ENCODE results near the gene PRKAR1B. TPM values are rescaled to one million over a fixed set of nuclear protein-coding genes. Genes with fewer than 3 reads are reported as not detected.
A peak's percentile ranks its signal among the peaks of the same experiment; 100 is the strongest.

The PRKAR1B gene
- total RNA-seq, 1 experiment from 2014 or later = 43.3 TPM

- H3K23ac ChIP-seq (ENCODE audit: insufficient read length, low read depth, low read length) = no peak overlapping the region
- peaks cover 2% of the 10 kb centered on the region for H3K79me1 ChIP-seq (ENCODE audit: insufficient read depth, low read depth, low read length, poor library complexity, severe bottlenecking)
- no peak overlapping the region for H3K4ac ChIP-seq (ENCODE audit: low read depth, low read length)
- no peak overlapping the region for H3K18ac ChIP-seq (ENCODE audit: insufficient read length, low read depth, low read length)
- peak overlapping the region in 1 of 3 experiments; percentile 64; a peak in 1 of 7 replicates for H3K27ac Mint-ChIP-seq
- peaks cover 2% of the 10 kb centered on the region for H4K20me1 ChIP-seq (ENCODE audit: control insufficient read depth, insufficient read depth, insufficient read length)
- H3K56ac ChIP-seq (ENCODE audit: insufficient read length, low read depth, low read length) = no peak overlapping the region
- no peaks in the 10 kb centered on the region for H3K27me3 ChIP-seq (ENCODE audit: insufficient read depth, low read length)
- no peaks in the 10 kb centered on the region for H3K4me1 Mint-ChIP-seq
- H2AFZ ChIP-seq (ENCODE audit: low read length) = no peak overlapping the region
- no peaks in the 10 kb centered on the region; a peak in 1 of 5 replicates for H3K9me3 Mint-ChIP-seq
- no peak overlapping the region for H4K8ac ChIP-seq (replicated peaks; ENCODE audit: insufficient read length, low read depth, low read length)
- no peak overlapping the region for H2BK12ac ChIP-seq (ENCODE audit: insufficient read length, low read depth, low read length)
- no peak overlapping the region for H3K14ac ChIP-seq (ENCODE audit: insufficient read depth, low read length)
- no peak for TF ChIP-seq CTCF (conservative IDR thresholded peaks at IDR 0.05)
- no peak overlapping the region for H3T11ph ChIP-seq (ENCODE audit: low read length)
- H3K27ac ChIP-seq (ENCODE audit: insufficient read length, low read depth, low read length) = no peak overlapping the region
- no peak overlapping the region for H3K4me3 Mint-ChIP-seq
- no peak overlapping the region for H3K9ac ChIP-seq (ENCODE audit: extremely low read depth, insufficient read length, low read length)
- no peaks in the 10 kb centered on the region for H3K27me3 Mint-ChIP-seq (ENCODE audit: low read depth)
- H4K91ac ChIP-seq (ENCODE audit: insufficient read length, low read depth, low read length) = no peak overlapping the region
- H3K79me2 ChIP-seq (ENCODE audit: insufficient read depth, low read length) = peaks cover 3% of the 10 kb centered on the region; the same call in 1 of the 2 replicates
- H3K4me1 ChIP-seq (ENCODE audit: insufficient read depth, low read length) = no peaks in the 10 kb centered on the region
- no peaks in the 10 kb centered on the region for H3K23me2 ChIP-seq (ENCODE audit: insufficient read length, low read depth, low read length, poor library complexity, severe bottlenecking)
- peaks cover 27 to 55% (median 41%) of the 10 kb centered on the region in 3 experiments for H3K36me3 Mint-ChIP-seq (ENCODE audit: insufficient read depth in 1 of 3, low read depth in 3 of 3)
- no CpG with 5 or more reads among the region's 23 CpGs for WGBS (ENCODE audit: extremely low coverage, insufficient read length, low lambda C conversion rate)
- no peak overlapping the region for H2BK120ac ChIP-seq (ENCODE audit: low read depth, low read length, poor library complexity, severe bottlenecking)
- no peak overlapping the region for H2BK20ac ChIP-seq (ENCODE audit: low read depth, low read length, poor library complexity, severe bottlenecking)
- no peak overlapping the region for H2BK15ac ChIP-seq (ENCODE audit: low read depth, low read length)
- no peak overlapping the region for H2AK5ac ChIP-seq (ENCODE audit: insufficient read length, low read length)
- no peak overlapping the region for H2BK5ac ChIP-seq (ENCODE audit: insufficient read length, low read length)
- no peak for DNase-seq
- H3K4me2 ChIP-seq (ENCODE audit: insufficient read depth, insufficient read length, low read length) = no peak overlapping the region
- no peaks in the 10 kb centered on the region for H3K9me3 ChIP-seq (ENCODE audit: control insufficient read depth, low read depth, low read length)
- H4K5ac ChIP-seq (ENCODE audit: insufficient read length, low read depth, low read length) = no peak overlapping the region
Observed at GRCh38 chr7:745431-746154, 18.5 kb upstream of the PRKAR1B start.
